SK-N-SH (cell line): Measurements from ENCODE around the gene HMGB2. TPM values are rescaled to one million over a fixed set of nuclear protein-coding genes. Genes with fewer than 3 reads are reported as not detected.

Source experiments
- CTCF ChIA-PET: fragments of 300-600, 350-600 bp; formaldehyde crosslinking; extraction: SDS; loops from one replicate; lab custom pipeline; 2021; lab: Yijun Ruan, JAX
- POLR2A ChIA-PET: fragments of 350-600 bp; sonication (Branson Sonifier 250); formaldehyde crosslinking; extraction: SDS; loops from one replicate; lab custom pipeline; 2020; ENCODE audit warnings: antibody characterized with exemption, inconsistent platforms; lab: Yijun Ruan, JAX
- DNase-seq: peaks from one replicate; pipeline ENCODE4 v3.0.0; 2012
- H2AFZ ChIP-seq: fragments of 200-600 bp; sonication (generic); 2 replicates; pipeline ENCODE4 v1.8.1; 2016; ENCODE audit warnings: antibody characterized with exemption, mild to moderate bottlenecking, low read depth
- H3F3A ChIP-seq: fragments of 200-600 bp; sonication (generic); replicated peaks from 2 replicates; pipeline ENCODE3; 2016; ENCODE audit warnings: antibody characterized with exemption, mild to moderate bottlenecking; ENCODE audit not compliant: insufficient read depth
- H3K27ac ChIP-seq, 2 experiments: fragments of 200-500 bp in 1 of 2; fragments of 200-600 bp in 1 of 2; sonication (Bioruptor generic) in 1 of 2; sonication (generic), shearing (Covaris generic) in 1 of 2; 2 replicates each; pipeline versions ENCODE4 v1.5.1 to v1.6.1; 2014 to 2016; ENCODE audit warnings: low read depth in 2 of 2, inconsistent platforms in 1 of 2, low read length in 1 of 2, mild to moderate bottlenecking in 1 of 2, mixed read lengths in 1 of 2
- H3K27me3 ChIP-seq: fragments of 200-600 bp; sonication (generic), shearing (Covaris generic); 2 replicates; pipeline ENCODE4 v1.6.1; 2016; ENCODE audit warnings: mixed run types; ENCODE audit not compliant: insufficient read depth
- H3K36me3 ChIP-seq, 2 experiments: fragments of 200-500 bp in 1 of 2; fragments of 200-600 bp in 1 of 2; sonication (Bioruptor generic) in 1 of 2; sonication (generic) in 1 of 2; replicated peaks in 1 of 2; 2 replicates each; pipeline versions ENCODE3 to v1.5.1; 2014 to 2016; ENCODE audit warnings: low read length in 1 of 2, mild to moderate bottlenecking in 1 of 2; ENCODE audit not compliant: insufficient read depth in 2 of 2, control insufficient read depth in 1 of 2
- H3K4me1 ChIP-seq, 2 experiments: fragments of 200-500 bp in 1 of 2; fragments of 200-600 bp in 1 of 2; sonication (Bioruptor generic) in 1 of 2; sonication (generic), shearing (Covaris generic) in 1 of 2; 2 replicates each; pipeline versions ENCODE4 v1.5.1 to v1.6.1; 2014 to 2016; ENCODE audit warnings: low read depth in 1 of 2, low read length in 1 of 2, mixed run types in 1 of 2; ENCODE audit not compliant: insufficient read depth in 2 of 2, control insufficient read depth in 1 of 2
- H3K4me2 ChIP-seq: fragments of 200-600 bp; sonication (generic), shearing (Covaris generic); 2 replicates; pipeline ENCODE4 v1.6.1; 2017; ENCODE audit warnings: mixed run types
- H3K4me3 ChIP-seq, 2 experiments: fragments of 200-500 bp in 1 of 2; fragments of 200-600 bp in 1 of 2; sonication (Bioruptor generic) in 1 of 2; sonication (generic), shearing (Covaris generic) in 1 of 2; 2 replicates each; pipeline versions ENCODE4 v1.5.1 to v1.8.1; 2014 to 2016; ENCODE audit warnings: low read depth in 2 of 2, inconsistent platforms in 1 of 2, low read length in 1 of 2, mild to moderate bottlenecking in 1 of 2, mixed read lengths in 1 of 2, moderate library complexity in 1 of 2
- H3K79me2 ChIP-seq: fragments of 200-600 bp; sonication (generic); 2 replicates; pipeline ENCODE4 v1.8.1; 2017; ENCODE audit warnings: mild to moderate bottlenecking; ENCODE audit not compliant: insufficient read depth
- H3K9ac ChIP-seq: fragments of 200-600 bp; sonication (generic); 2 replicates; pipeline ENCODE4 v1.6.1; 2017; ENCODE audit warnings: mixed run types
- H3K9me2 ChIP-seq: fragments of 200-600 bp; sonication (generic); 2 replicates; pipeline ENCODE4 v1.6.1; 2017; ENCODE audit warnings: mixed run types
- H3K9me3 ChIP-seq: fragments of 200-600 bp; sonication (generic); 2 replicates; pipeline ENCODE4 v1.6.1; 2017; ENCODE audit warnings: mixed run types, mild to moderate bottlenecking, moderate library complexity
- H4K20me1 ChIP-seq: fragments of 200-600 bp; sonication (generic); 2 replicates; pipeline ENCODE4 v1.6.1; 2017; ENCODE audit warnings: mild to moderate bottlenecking, mixed run types; ENCODE audit not compliant: insufficient read depth
- EP300 ChIP-seq, 2 experiments: IDR thresholded peaks; 2 replicates each; pipeline versions ENCODE4 v1.4.0 to v1.6.1; 2012; ENCODE audit warnings: borderline replicate concordance in 1 of 2, low read depth in 1 of 2, low read length in 1 of 2
- FOSL2 ChIP-seq: IDR thresholded peaks from 2 replicates; pipeline ENCODE4 v1.4.0; 2012; ENCODE audit warnings: low read depth, mild to moderate bottlenecking, moderate library complexity, borderline replicate concordance
- FOXM1 ChIP-seq: IDR thresholded peaks from 2 replicates; pipeline ENCODE4 v1.4.0; 2012; ENCODE audit warnings: low read depth, mild to moderate bottlenecking
- GABPA ChIP-seq: IDR thresholded peaks from 2 replicates; pipeline ENCODE4 v1.4.0; 2012; ENCODE audit warnings: low read depth, mild to moderate bottlenecking
- GATA2 ChIP-seq: sonication (generic); formaldehyde crosslinking; IDR thresholded peaks from 2 replicates; pipeline ENCODE4 v1.5.0; 2020; ENCODE audit warnings: mild to moderate bottlenecking, missing genetic modification reagents
- NFIC ChIP-seq: IDR thresholded peaks from 2 replicates; pipeline ENCODE4 v1.4.0; 2012; ENCODE audit warnings: borderline replicate concordance
- RAD21 ChIP-seq: IDR thresholded peaks from 2 replicates; pipeline ENCODE4 v1.6.1; 2012; ENCODE audit warnings: mild to moderate bottlenecking, low read length
- RCOR1 ChIP-seq: fragments of 150-350 bp; IDR thresholded peaks from 2 replicates; pipeline ENCODE4 v1.6.1; 2017; ENCODE audit warnings: antibody characterized with exemption, low read length
- SIN3A ChIP-seq: IDR thresholded peaks from 2 replicates; pipeline ENCODE4 v1.6.1; 2012; ENCODE audit warnings: low read depth, mild to moderate bottlenecking, low read length, moderate library complexity, borderline replicate concordance
- WGBS: methylation state at CpG from one replicate; pipeline ENCODE4 v1.1.6; 2017; ENCODE audit warnings: low lambda C conversion rate; 5-methylcytosine and 5-hydroxymethylcytosine counted together
- polyA plus RNA-seq, 3 experiments: library from polyadenylated mRNA; depleted of rRNA; stranded (reverse); fragments of >200 nt; gene quantifications; 2 replicates each; pipeline ENCODE4 v1.2.3, GENCODE V29; 2012
- TF ChIP-seq, protein P1 (sequence below): fragments of 150-350 bp; IDR thresholded peaks from 2 replicates; pipeline ENCODE4 v1.6.1; 2016; ENCODE audit warnings: mild to moderate bottlenecking, low read depth, low read length
- TF ChIP-seq, protein P2 (sequence below): fragments of 150-350 bp; IDR thresholded peaks from 2 replicates; pipeline ENCODE4 v1.6.1; 2017; ENCODE audit warnings: antibody characterized with exemption, low read length, low read depth, borderline replicate concordance
- TF ChIP-seq, protein P3 (sequence below): IDR thresholded peaks from 2 replicates; pipeline ENCODE4 v1.6.1; 2012; ENCODE audit warnings: mild to moderate bottlenecking, low read depth, low read length, moderate library complexity
- TF ChIP-seq, protein P4 (sequence below): IDR thresholded peaks from 2 replicates; pipeline ENCODE4 v1.4.0; 2012; ENCODE audit warnings: low read depth, borderline replicate concordance
- TF ChIP-seq, protein P5 (sequence below): fragments of 200-600 bp; sonication (generic); IDR thresholded peaks from 2 replicates; pipeline ENCODE4 v1.6.1; 2017; ENCODE audit warnings: antibody characterized with exemption, mild to moderate bottlenecking, moderate library complexity
- TF ChIP-seq, protein P6 (sequence below): IDR thresholded peaks from 2 replicates; pipeline ENCODE4; 2012

HMGB2 gene
- polyA plus RNA-seq, 1 of the 3 experiments (the other 2 are of a cell fraction) = 130 TPM

DNA sequence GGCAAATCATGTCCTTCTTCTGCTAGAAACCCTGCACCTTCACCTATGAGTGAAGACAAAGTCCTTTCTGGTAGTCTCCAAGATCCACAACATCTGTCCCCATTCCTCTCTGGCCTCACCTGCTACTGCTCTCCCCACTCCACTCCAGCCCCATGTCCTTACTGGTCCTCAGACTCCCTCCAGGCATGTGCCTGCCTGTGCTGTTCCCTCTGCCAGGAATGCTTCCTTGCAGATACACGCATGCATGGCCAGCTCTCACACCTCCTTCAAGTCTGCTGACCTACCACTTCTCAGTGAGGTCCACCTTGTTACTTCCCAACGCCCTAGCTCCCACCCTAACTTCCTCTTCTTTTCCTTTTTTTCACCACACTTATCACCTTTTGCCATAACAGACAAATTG lies 18.1 kb downstream of the HMGB2 start:
- Histone ChIP-seq H3K9ac (no peak overlapping the region), H3K4me1 (peaks cover 0 to 21% of the 10 kb centered on the region in 2 experiments; a peak in 3 of 4 replicates), H3F3A (peaks cover 19% of the 10 kb centered on the region), H3K79me2 (no peaks in the 10 kb centered on the region), H3K36me3 (peaks cover 16 to 20% of the 10 kb centered on the region in 2 experiments), H3K4me2 (no peak overlapping the region), H4K20me1 (no peaks in the 10 kb centered on the region), H3K27ac (no peak overlapping the region), H3K9me2 (no peaks in the 10 kb centered on the region), H2AFZ (no peak overlapping the region), H3K27me3 (no peaks in the 10 kb centered on the region), H3K4me3 (no peak overlapping the region), H3K9me3 (no peaks in the 10 kb centered on the region)
- 97% methylated on average over 2 of the region's 2 CpGs for WGBS
- no peak for TF ChIP-seq FOXM1
- no peak for TF ChIP-seq SIN3A
- TF ChIP-seq, protein P1, sequence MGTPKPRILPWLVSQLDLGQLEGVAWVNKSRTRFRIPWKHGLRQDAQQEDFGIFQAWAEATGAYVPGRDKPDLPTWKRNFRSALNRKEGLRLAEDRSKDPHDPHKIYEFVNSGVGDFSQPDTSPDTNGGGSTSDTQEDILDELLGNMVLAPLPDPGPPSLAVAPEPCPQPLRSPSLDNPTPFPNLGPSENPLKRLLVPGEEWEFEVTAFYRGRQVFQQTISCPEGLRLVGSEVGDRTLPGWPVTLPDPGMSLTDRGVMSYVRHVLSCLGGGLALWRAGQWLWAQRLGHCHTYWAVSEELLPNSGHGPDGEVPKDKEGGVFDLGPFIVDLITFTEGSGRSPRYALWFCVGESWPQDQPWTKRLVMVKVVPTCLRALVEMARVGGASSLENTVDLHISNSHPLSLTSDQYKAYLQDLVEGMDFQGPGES = no peak
- TF ChIP-seq, protein P2, sequence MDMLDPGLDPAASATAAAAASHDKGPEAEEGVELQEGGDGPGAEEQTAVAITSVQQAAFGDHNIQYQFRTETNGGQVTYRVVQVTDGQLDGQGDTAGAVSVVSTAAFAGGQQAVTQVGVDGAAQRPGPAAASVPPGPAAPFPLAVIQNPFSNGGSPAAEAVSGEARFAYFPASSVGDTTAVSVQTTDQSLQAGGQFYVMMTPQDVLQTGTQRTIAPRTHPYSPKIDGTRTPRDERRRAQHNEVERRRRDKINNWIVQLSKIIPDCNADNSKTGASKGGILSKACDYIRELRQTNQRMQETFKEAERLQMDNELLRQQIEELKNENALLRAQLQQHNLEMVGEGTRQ = no peak
- ChIA-PET POLR2A (no interaction called here), CTCF (interaction anchor here (2.2 to 7.6 kb wide), 2 partner anchors 9 to 97 kb away, joined by 9 to 82 read pairs; no protein-coding TSS in a partner anchor)
- DNase-seq = no peak

DNA sequence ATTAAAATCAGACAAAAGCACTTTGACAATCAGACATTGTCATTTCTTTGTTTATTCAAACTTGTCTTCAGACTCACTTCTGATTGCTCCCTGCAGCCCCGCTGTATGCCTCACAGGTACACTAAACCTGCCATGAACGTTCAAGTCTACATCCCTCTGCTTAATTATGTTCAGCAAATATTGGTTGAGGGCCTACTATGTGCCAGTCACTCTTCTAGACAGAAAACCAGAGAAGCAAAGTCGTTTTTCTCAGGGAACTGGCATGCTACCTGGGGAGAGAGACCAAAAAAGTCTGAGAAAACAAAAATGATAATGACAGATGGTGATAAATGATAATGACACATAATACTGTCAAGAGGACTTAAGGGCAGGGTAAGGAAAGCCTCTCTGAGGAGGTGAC lies 19.4 kb downstream of the HMGB2 start:
- no peak overlapping the region for H3K27ac ChIP-seq
- H3K27me3 ChIP-seq = no peaks in the 10 kb centered on the region
- ChIA-PET CTCF (no interaction called here), POLR2A (no interaction called here)
- WGBS = 79% methylated on average over 3 of the region's 3 CpGs
- no peaks in the 10 kb centered on the region for H3K9me2 ChIP-seq
- H3K4me1 ChIP-seq = peaks cover 0 to 19% of the 10 kb centered on the region in 2 experiments; a peak in 3 of 4 replicates
- no peak overlapping the region for H3K4me2 ChIP-seq
- H3K36me3 ChIP-seq = peaks cover 16 to 17% of the 10 kb centered on the region in 2 experiments
- no peaks in the 10 kb centered on the region for H3K79me2 ChIP-seq
- no peaks in the 10 kb centered on the region for H3K9me3 ChIP-seq
- H3F3A ChIP-seq = peaks cover 19% of the 10 kb centered on the region
- no peak overlapping the region for H2AFZ ChIP-seq
- no peak overlapping the region for H3K4me3 ChIP-seq
- H4K20me1 ChIP-seq = no peaks in the 10 kb centered on the region
- no peak for DNase-seq
- no peak overlapping the region for H3K9ac ChIP-seq
- TF ChIP-seq GATA2 (CRISPR knock-in tag) (no peak), GABPA (no peak), RAD21 (no peak), NFIC (no peak), RCOR1 (no peak), FOXM1 (no peak), FOSL2 (no peak), EP300 (IDR thresholded peaks at IDR 0.05; ENCODE audit: borderline replicate concordance in 1 of 2, low read depth in 1 of 2, low read length in 1 of 2) (no peak)
- TF ChIP-seq, protein P3, sequence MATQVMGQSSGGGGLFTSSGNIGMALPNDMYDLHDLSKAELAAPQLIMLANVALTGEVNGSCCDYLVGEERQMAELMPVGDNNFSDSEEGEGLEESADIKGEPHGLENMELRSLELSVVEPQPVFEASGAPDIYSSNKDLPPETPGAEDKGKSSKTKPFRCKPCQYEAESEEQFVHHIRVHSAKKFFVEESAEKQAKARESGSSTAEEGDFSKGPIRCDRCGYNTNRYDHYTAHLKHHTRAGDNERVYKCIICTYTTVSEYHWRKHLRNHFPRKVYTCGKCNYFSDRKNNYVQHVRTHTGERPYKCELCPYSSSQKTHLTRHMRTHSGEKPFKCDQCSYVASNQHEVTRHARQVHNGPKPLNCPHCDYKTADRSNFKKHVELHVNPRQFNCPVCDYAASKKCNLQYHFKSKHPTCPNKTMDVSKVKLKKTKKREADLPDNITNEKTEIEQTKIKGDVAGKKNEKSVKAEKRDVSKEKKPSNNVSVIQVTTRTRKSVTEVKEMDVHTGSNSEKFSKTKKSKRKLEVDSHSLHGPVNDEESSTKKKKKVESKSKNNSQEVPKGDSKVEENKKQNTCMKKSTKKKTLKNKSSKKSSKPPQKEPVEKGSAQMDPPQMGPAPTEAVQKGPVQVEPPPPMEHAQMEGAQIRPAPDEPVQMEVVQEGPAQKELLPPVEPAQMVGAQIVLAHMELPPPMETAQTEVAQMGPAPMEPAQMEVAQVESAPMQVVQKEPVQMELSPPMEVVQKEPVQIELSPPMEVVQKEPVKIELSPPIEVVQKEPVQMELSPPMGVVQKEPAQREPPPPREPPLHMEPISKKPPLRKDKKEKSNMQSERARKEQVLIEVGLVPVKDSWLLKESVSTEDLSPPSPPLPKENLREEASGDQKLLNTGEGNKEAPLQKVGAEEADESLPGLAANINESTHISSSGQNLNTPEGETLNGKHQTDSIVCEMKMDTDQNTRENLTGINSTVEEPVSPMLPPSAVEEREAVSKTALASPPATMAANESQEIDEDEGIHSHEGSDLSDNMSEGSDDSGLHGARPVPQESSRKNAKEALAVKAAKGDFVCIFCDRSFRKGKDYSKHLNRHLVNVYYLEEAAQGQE = no peak
- TF ChIP-seq, protein P2 = no peak
- TF ChIP-seq, protein P4, sequence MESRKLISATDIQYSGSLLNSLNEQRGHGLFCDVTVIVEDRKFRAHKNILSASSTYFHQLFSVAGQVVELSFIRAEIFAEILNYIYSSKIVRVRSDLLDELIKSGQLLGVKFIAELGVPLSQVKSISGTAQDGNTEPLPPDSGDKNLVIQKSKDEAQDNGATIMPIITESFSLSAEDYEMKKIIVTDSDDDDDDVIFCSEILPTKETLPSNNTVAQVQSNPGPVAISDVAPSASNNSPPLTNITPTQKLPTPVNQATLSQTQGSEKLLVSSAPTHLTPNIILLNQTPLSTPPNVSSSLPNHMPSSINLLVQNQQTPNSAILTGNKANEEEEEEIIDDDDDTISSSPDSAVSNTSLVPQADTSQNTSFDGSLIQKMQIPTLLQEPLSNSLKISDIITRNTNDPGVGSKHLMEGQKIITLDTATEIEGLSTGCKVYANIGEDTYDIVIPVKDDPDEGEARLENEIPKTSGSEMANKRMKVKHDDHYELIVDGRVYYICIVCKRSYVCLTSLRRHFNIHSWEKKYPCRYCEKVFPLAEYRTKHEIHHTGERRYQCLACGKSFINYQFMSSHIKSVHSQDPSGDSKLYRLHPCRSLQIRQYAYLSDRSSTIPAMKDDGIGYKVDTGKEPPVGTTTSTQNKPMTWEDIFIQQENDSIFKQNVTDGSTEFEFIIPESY = no peak
- TF ChIP-seq, protein P5, sequence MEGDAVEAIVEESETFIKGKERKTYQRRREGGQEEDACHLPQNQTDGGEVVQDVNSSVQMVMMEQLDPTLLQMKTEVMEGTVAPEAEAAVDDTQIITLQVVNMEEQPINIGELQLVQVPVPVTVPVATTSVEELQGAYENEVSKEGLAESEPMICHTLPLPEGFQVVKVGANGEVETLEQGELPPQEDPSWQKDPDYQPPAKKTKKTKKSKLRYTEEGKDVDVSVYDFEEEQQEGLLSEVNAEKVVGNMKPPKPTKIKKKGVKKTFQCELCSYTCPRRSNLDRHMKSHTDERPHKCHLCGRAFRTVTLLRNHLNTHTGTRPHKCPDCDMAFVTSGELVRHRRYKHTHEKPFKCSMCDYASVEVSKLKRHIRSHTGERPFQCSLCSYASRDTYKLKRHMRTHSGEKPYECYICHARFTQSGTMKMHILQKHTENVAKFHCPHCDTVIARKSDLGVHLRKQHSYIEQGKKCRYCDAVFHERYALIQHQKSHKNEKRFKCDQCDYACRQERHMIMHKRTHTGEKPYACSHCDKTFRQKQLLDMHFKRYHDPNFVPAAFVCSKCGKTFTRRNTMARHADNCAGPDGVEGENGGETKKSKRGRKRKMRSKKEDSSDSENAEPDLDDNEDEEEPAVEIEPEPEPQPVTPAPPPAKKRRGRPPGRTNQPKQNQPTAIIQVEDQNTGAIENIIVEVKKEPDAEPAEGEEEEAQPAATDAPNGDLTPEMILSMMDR = no peak
- TF ChIP-seq, protein P6, sequence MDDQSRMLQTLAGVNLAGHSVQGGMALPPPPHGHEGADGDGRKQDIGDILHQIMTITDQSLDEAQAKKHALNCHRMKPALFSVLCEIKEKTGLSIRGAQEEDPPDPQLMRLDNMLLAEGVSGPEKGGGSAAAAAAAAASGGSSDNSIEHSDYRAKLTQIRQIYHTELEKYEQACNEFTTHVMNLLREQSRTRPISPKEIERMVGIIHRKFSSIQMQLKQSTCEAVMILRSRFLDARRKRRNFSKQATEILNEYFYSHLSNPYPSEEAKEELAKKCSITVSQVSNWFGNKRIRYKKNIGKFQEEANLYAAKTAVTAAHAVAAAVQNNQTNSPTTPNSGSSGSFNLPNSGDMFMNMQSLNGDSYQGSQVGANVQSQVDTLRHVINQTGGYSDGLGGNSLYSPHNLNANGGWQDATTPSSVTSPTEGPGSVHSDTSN = no peak
